ENCODE measurements around the gene B4GALT5.

The B4GALT5 gene

GRCh38 chr20:49657118-49657901 is 56.4 kb downstream of the B4GALT5 start:
- no peak for DNase-seq (ENCODE audit: low read depth in 2 of 2)

GRCh38 chr20:49656304-49656703 is 57.4 kb downstream of the B4GALT5 start:
- DNase-seq (ENCODE audit: low read depth in 2 of 2) = no peak

- no peak for DNase-seq (ENCODE audit: low read depth in 2 of 2)
These were observed 59.7 kb downstream of the B4GALT5 start for GRCh38 chr20:49653925-49654434.

- no peak for DNase-seq (ENCODE audit: low read depth in 2 of 2)
These were observed 64.0 kb downstream of the B4GALT5 start for GRCh38 chr20:49649672-49650071.

GRCh38 chr20:49647550-49647949 is 66.1 kb downstream of the B4GALT5 start:
- no peak for DNase-seq (ENCODE audit: low read depth in 2 of 2)

- no peak for DNase-seq (ENCODE audit: low read depth in 2 of 2)
These were observed 67.2 kb downstream of the B4GALT5 start for GRCh38 chr20:49646528-49646927.

GRCh38 chr20:49646126-49646525 is 67.6 kb downstream of the B4GALT5 start:
- no peak for DNase-seq (ENCODE audit: low read depth in 2 of 2)

GRCh38 chr20:49644980-49645565 is 68.6 kb downstream of the B4GALT5 start:
- DNase-seq (ENCODE audit: low read depth in 2 of 2) = no peak

GRCh38 chr20:49642816-49643215 is 70.9 kb downstream of the B4GALT5 start:
- no peak for DNase-seq (ENCODE audit: low read depth in 2 of 2)

GRCh38 chr20:49641683-49642656 is 71.7 kb downstream of the B4GALT5 start:
- DNase-seq (ENCODE audit: low read depth in 2 of 2) = no peak

- DNase-seq (ENCODE audit: low read depth in 2 of 2) = no peak
These were observed 76.5 kb downstream of the B4GALT5 start for GRCh38 chr20:49637046-49637637.

GRCh38 chr20:49636447-49636846 is 77.2 kb downstream of the B4GALT5 start:
- DNase-seq (ENCODE audit: low read depth in 2 of 2) = no peak

- no peak for DNase-seq (ENCODE audit: low read depth in 2 of 2)
These were observed 77.8 kb downstream of the B4GALT5 start for GRCh38 chr20:49635866-49636265.

- no peak for DNase-seq (ENCODE audit: low read depth in 2 of 2)
These were observed 78.5 kb downstream of the B4GALT5 start for GRCh38 chr20:49635166-49635565.

- no peak for DNase-seq (ENCODE audit: low read depth in 2 of 2)
These were observed 79.6 kb downstream of the B4GALT5 start for GRCh38 chr20:49634116-49634515.

- no peak for DNase-seq (ENCODE audit: low read depth in 2 of 2)
These were observed 80.0 kb downstream of the B4GALT5 start for GRCh38 chr20:49633643-49634042.

GRCh38 chr20:49633023-49633422 is 80.7 kb downstream of the B4GALT5 start:
- DNase-seq (ENCODE audit: low read depth in 2 of 2) = no peak

GRCh38 chr20:49631856-49632418 is 81.7 kb downstream of the B4GALT5 start:
- no peak for DNase-seq (ENCODE audit: low read depth in 2 of 2)

GRCh38 chr20:49631061-49631716 is 82.5 kb downstream of the B4GALT5 start:
- no peak for DNase-seq (ENCODE audit: low read depth in 2 of 2)

GRCh38 chr20:49630396-49630951 is 83.2 kb downstream of the B4GALT5 start:
- DNase-seq (ENCODE audit: low read depth in 2 of 2) = no peak

Measured in stimulated activated CD8-positive, alpha-beta memory T cell treated with anti-CD3 and anti-CD28 coated beads, Interleukin-7, amount 100 ng/mL, for 1 hour (primary cell).